Body of pancreas (tissue), 4 donors: ENCODE data around the gene PLA2G4D. TPM values are rescaled to one million over a fixed set of nuclear protein-coding genes. Genes with fewer than 3 reads are reported as not detected.

Source experiments
- ATAC-seq: fragments of 150-250 bp; one replicate; pipeline ENCODE4 v1.9.1; 2016
- DNase-seq, 4 donors: peaks; one replicate each; pipeline ENCODE4 v3.0.0-alpha.2; 2019
- H3K27ac ChIP-seq, 4 donors: fragments of 200-600 bp; sonication (generic); 1 replicate in 3 of 4; 2 replicates in 1 of 4; pipeline versions ENCODE4 v1.5.1 to v1.6.1; 2016 to 2019; ENCODE audit warnings: mild to moderate bottlenecking in 1 of 4, mixed read lengths in 1 of 4, moderate library complexity in 1 of 4
- H3K27me3 ChIP-seq, 2 donors: fragments of 200-600 bp; sonication (generic); one replicate each; pipeline ENCODE4 v1.6.0; 2016; ENCODE audit warnings: mild to moderate bottlenecking in 1 of 2
- H3K36me3 ChIP-seq, 2 donors: fragments of 200-600 bp; sonication (generic); replicated peaks in 1 of 2; 2 replicates each; pipeline ENCODE4 v1.5.1; 2016; ENCODE audit warnings: low read depth in 2 of 2; ENCODE audit not compliant: insufficient read depth in 1 of 2
- H3K4me1 ChIP-seq: fragments of 200-600 bp; sonication (generic); one replicate; pipeline ENCODE4 v1.6.0; 2016
- H3K4me3 ChIP-seq, 2 donors: fragments of 200-600 bp; sonication (generic); 1 replicate in 1 of 2; 2 replicates in 1 of 2; pipeline ENCODE4 v1.5.1; 2016 to 2019
- H3K9me3 ChIP-seq, 3 donors: fragments of 200-600 bp; sonication (generic); 1 replicate in 2 of 3; 2 replicates in 1 of 3; pipeline ENCODE4 v1.5.1; 2016
- POLR2A ChIP-seq, 3 donors: fragments of 450-650 bp; IDR thresholded peaks; one replicate each; pipeline ENCODE4 v1.6.1; 2016; ENCODE audit warnings: antibody characterized with exemption in 3 of 3, mild to moderate bottlenecking in 2 of 3
- WGBS, 2 donors: methylation state at CpG; one replicate each; pipeline ENCODE4 v1.1.5; 2017; 5-methylcytosine and 5-hydroxymethylcytosine counted together
- intact Hi-C: fragments of 100-400 bp; cut with DNase I; formaldehyde crosslinking; loops from one replicate; pipeline ENCODE4 v1.15.1; 2023
- total RNA-seq, 2 donors: library from RNA; depleted of rRNA; stranded (reverse); fragments of >200 nt; gene quantifications; one replicate each; pipeline ENCODE4 v1.1.0, GENCODE V29; 2016
- TF ChIP-seq, protein P1 (sequence below), 7 experiments: fragments of 450-650 bp in 4 of 7; fragments of 200-600 bp in 3 of 7; sonication (generic) in 3 of 7; IDR thresholded peaks; one replicate each; pipeline ENCODE4 v1.5.1; 2016 to 2019; ENCODE audit warnings: antibody characterized with exemption in 7 of 7

The PLA2G4D gene
- total RNA-seq, 2 donors from 2014 or later, result not detected

DNA sequence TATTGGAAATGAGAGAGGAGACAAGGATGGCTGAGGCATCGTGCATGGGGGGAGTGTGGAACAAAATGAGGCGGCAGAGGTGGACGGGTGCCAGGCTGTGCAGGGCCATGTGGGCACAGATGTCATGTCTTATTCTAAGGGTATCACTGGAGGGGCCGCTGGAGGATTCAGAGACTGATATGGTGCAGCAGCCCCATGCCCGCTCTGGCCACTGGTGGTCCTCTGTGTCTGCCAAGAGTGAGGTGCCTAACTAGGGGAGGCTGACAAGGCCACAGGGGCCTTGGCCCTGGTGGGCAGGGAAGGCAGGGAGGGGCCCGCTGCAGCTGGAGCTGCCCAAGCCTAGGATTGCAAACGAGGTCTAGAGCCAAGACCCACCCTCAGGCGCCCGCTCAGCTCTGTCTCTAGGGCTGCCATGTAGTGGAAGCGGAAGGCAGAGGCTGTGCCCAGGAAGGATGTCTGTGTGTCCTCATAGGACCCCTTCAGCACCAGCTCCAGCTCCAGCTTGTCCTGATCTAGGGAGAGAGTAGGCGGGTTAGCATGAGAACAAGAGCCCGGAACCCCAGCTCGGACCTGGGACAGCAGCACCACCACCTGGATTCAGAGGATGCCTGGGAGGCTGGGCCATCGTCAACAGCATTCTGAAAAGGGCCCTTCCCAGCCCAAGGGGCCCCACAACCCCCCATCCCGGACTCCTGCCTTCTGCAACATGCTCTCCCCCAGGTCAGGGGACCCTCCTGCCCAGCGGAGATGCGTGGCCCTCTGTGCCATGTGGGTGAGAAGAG is 11.3 kb downstream of the PLA2G4D start:
- ATAC-seq (no peak), DNase-seq (no peak)
- no peak overlapping the region for H3K4me3 ChIP-seq
- no peak overlapping the region for H3K27ac ChIP-seq
- peaks cover 9% of the 10 kb centered on the region for H3K4me1 ChIP-seq
- no peak for TF ChIP-seq POLR2A (IDR thresholded peaks at IDR 0.05)
- TF ChIP-seq, protein P1, sequence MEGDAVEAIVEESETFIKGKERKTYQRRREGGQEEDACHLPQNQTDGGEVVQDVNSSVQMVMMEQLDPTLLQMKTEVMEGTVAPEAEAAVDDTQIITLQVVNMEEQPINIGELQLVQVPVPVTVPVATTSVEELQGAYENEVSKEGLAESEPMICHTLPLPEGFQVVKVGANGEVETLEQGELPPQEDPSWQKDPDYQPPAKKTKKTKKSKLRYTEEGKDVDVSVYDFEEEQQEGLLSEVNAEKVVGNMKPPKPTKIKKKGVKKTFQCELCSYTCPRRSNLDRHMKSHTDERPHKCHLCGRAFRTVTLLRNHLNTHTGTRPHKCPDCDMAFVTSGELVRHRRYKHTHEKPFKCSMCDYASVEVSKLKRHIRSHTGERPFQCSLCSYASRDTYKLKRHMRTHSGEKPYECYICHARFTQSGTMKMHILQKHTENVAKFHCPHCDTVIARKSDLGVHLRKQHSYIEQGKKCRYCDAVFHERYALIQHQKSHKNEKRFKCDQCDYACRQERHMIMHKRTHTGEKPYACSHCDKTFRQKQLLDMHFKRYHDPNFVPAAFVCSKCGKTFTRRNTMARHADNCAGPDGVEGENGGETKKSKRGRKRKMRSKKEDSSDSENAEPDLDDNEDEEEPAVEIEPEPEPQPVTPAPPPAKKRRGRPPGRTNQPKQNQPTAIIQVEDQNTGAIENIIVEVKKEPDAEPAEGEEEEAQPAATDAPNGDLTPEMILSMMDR (IDR thresholded peaks at IDR 0.05), result no peak
- H3K9me3 ChIP-seq, result no peaks in the 10 kb centered on the region
- H3K36me3 ChIP-seq, result no peaks in the 10 kb centered on the region
- no peaks in the 10 kb centered on the region for H3K27me3 ChIP-seq
- intact Hi-C loops, result loop anchor here (5.0 kb wide), 1 partner anchor 91 kb away; no protein-coding TSS in a partner anchor
- 75 to 85% methylated on average over 15 to 17 of the region's 17 CpGs for WGBS, 2 donors

DNA sequence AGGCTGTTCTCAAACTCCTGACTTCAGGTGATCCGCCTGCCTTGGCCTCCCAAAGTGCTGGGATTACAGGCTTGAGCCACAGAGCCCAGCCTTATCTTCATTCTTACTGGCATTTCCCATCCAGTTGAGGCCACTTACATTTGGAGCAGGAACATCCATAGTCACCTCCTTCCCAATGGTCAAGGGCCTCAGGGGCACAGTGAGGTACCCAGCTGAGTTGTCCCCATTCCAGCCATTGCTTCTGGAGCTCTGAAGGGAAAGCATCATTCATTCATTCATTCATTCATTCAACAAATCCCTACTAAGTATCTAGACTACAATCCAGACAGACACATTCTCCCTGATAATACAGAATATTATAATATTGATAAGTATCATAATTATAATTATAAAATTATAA is 12.2 kb downstream of the PLA2G4D start:
- no peak overlapping the region for H3K27ac ChIP-seq
- no peak for ATAC-seq
- no peak overlapping the region for H3K4me3 ChIP-seq
- intact Hi-C loops, result loop anchor here (5.0 kb wide), 1 partner anchor 90 kb away; no protein-coding TSS in a partner anchor
- H3K4me1 ChIP-seq, result peaks cover 9% of the 10 kb centered on the region
- H3K27me3 ChIP-seq, result no peaks in the 10 kb centered on the region
- no peak for DNase-seq
- H3K9me3 ChIP-seq, result no peaks in the 10 kb centered on the region
- TF ChIP-seq, protein P1 (IDR thresholded peaks at IDR 0.05), result no peak
- no peak for TF ChIP-seq POLR2A (IDR thresholded peaks at IDR 0.05)
- 89 to 100% methylated on average over 1 of the region's 1 CpG for WGBS, 2 donors
- no peaks in the 10 kb centered on the region for H3K36me3 ChIP-seq

DNA sequence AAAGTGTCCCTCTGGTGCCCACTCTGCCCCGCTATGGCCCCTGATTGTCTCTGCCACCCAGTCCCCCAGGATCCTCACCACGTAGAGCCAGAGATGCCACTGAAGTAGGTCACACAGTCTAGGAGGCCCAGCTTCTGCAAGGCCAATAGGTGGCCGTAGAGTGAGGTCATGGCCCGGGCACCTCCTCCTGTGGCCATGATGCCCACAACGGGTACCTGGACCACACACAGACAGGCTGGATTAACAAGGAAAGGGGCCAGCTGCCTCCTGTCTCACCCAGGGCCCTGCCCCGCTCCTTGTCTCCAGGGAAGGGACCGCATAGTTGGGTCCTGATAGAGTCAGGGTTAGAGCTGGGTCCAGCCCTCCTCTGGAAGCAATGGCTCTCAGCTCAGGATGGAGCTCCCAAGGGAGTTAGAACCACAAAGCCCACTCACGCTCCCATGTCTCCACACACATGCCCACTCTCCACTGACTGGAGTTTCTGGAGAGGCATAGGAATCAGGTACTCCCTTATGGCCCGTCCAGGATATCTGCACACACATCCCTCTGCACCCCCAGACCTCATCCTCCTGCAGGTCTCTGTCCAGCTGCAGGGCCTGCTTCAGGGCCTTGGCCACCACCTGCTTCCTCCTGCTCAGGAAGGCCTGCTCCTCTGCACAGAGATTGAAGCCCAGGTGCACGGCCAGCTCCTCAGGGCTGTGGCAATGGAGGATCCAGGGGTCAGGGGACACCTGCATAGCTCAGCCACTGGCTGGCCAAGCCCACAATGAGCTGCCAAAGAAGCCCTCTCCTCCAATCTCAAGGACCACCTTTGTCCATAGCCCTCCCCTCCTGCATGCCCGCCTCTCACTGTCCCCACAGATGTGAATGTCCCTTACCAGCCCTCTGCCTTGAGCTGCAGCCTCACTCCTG is 13.2 kb downstream of the PLA2G4D start:
- no peaks in the 10 kb centered on the region for H3K36me3 ChIP-seq
- no peaks in the 10 kb centered on the region for H3K27me3 ChIP-seq
- no peak overlapping the region for H3K27ac ChIP-seq
- peaks cover 9% of the 10 kb centered on the region for H3K4me1 ChIP-seq
- intact Hi-C loops, result loop anchor here (5.0 kb wide), 1 partner anchor 89 kb away; no protein-coding TSS in a partner anchor
- H3K4me3 ChIP-seq, result no peak overlapping the region
- 75 to 78% methylated on average over 5 to 11 of the region's 11 CpGs for WGBS, 2 donors
- no peaks in the 10 kb centered on the region for H3K9me3 ChIP-seq
- no peak for TF ChIP-seq POLR2A (IDR thresholded peaks at IDR 0.05)
- TF ChIP-seq, protein P1 (IDR thresholded peaks at IDR 0.05), result no peak
- DNase-seq (no peak), ATAC-seq (no peak)

DNA sequence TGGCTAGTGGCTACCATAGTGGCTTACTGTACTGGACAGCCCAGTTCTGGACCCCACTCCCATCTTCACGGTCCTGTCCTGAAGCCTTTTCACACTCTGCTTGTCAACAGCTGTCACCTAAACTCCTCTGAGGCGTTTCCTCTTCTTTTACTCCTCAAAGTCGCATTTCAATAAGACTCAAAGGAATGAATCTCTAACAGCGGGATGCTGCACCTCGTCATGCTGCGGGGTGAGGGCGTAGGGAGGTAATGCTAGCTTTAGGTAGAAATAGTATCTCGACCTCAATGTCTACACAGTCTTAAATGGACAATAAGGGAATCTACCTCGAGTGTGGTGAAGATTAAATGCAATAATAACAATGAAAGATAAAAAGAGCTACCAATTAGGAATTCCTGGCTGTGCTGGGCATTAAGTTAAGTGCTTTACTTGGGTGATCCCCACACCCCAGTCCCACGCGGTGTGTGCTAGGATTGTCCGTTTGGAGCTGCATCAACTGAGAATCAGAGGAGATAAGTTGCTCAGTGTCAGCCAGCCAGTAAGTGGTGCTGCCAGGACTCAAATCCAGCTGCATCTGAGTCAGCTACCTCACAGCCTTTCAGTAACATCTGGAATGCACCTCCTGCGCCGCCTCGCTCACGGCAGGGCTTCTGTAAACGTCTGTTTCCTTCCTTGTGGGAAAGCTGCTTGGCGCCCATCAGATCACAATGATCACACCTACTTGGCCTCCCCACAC is 14.0 kb downstream of the PLA2G4D start:
- no peaks in the 10 kb centered on the region for H3K27me3 ChIP-seq
- TF ChIP-seq POLR2A (IDR thresholded peaks at IDR 0.05), result no peak
- TF ChIP-seq, protein P1 (IDR thresholded peaks at IDR 0.05), result no peak
- H3K27ac ChIP-seq, result no peak overlapping the region
- H3K4me1 ChIP-seq, result peaks cover 9% of the 10 kb centered on the region
- intact Hi-C loops, result loop anchor here (5.0 kb wide), 1 partner anchor 88 kb away; no protein-coding TSS in a partner anchor
- WGBS, 2 donors, result 55 to 58% methylated on average over 18 of the region's 18 CpGs
- DNase-seq, result no peak
- H3K4me3 ChIP-seq, result no peak overlapping the region
- ATAC-seq, result no peak
- no peaks in the 10 kb centered on the region for H3K9me3 ChIP-seq
- H3K36me3 ChIP-seq, result no peaks in the 10 kb centered on the region
